HG03460 (cell line): ENCODE results near the gene LRRC63.

Source experiments
- ATAC-seq: cut with Tn5 transposase; IDR thresholded peaks from one replicate; pipeline ENCODE4 v1.9.1; 2021; ENCODE audit not compliant: unreplicated experiment

The LRRC63 gene

GRCh38 chr13:46310066-46310465 lies 98.3 kb downstream of the LRRC63 start:
- ATAC-seq = no peak

GRCh38 chr13:46311217-46311616 lies 99.5 kb downstream of the LRRC63 start:
- ATAC-seq = no peak

- no peak for ATAC-seq
Measured at GRCh38 chr13:46313024-46313423, 101.3 kb downstream of the LRRC63 start.

GRCh38 chr13:46313432-46314257 lies 101.9 kb downstream of the LRRC63 start:
- ATAC-seq = no peak

DNA sequence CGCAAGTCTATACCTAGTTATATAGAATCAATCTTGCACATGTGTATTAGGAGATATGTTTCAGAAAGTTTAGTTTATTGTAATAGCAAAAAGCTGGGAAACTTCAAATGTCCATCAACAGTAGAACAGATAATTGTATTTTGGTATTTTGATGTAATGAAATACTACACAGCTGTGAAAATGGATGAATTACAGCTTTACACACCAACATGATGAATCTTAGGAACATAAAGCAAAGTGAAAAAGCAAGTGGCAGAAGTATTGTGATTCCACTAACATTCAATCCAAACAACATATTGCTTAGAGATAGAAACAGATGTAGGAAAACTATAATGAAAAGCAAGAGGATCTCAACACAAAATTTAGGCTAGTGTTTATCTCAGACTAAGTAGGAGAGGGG lies 102.9 kb downstream of the LRRC63 start:
- ATAC-seq = no peak

DNA sequence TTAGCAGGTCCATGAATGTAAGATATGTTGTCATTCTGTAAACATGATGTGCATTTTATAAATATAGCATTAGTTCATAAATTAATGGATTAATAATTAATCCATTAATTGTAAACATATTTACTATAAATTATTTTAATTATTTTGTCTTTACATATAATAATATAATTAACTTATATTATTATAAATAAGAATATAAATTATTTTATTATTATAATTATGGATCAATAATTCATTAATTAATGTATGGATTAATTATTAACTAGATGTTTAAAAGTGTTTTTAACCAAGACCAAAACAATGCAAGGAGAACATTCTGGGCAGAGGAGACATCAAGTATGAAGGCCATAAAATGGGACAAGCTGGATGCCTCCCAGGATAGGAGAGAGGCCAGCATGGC lies 103.3 kb downstream of the LRRC63 start:
- no peak for ATAC-seq

DNA sequence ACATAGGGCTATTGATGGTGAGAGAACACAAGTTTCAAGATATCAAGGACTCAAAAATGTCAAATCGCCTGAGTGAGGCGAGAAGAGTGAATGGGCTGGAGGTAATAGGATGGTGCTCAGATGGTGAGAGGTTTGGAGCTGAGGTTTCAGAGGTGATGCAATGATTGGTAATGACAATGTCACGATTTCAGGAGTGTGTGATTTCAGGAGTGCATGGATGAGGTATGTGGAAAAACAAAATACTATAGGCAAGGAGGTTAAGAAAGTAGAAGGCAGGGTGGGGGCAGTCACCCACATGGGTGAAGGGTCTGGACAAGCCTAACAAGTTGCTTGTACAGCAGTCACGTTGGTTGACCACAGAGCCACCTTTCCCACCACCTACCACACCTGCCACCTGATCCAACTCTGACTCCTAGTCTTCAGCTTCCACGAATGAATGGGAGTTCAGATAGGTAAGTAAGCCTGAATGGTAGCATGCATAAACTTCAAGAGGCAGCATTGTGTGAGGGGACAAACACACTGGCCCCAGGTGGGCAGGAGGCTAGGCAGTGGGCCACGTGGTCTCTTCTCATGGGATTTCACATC lies 103.9 kb downstream of the LRRC63 start:
- no peak for ATAC-seq

DNA sequence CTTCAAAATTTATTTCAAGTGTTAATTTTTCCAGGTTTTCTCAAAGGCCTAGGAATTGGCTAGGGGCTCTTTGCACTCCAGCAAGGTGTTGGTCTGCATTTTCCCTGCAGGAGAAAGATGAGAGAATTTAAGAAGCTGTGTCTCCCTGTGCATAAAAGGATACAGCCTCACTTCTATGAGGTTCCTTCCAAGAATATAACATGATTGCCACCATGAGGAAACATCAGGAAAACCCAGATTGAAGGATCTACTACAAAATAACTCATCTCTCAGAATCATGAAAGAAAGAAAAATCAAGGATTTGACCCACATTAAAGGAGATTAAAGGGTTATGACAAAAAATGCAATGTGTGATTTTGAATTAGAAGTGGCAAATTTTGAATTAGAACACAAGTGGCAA lies 105.4 kb downstream of the LRRC63 start:
- no peak for ATAC-seq

GRCh38 chr13:46318986-46319385 lies 107.3 kb downstream of the LRRC63 start:
- ATAC-seq = no peak

GRCh38 chr13:46320406-46320805 lies 108.7 kb downstream of the LRRC63 start:
- no peak for ATAC-seq

DNA sequence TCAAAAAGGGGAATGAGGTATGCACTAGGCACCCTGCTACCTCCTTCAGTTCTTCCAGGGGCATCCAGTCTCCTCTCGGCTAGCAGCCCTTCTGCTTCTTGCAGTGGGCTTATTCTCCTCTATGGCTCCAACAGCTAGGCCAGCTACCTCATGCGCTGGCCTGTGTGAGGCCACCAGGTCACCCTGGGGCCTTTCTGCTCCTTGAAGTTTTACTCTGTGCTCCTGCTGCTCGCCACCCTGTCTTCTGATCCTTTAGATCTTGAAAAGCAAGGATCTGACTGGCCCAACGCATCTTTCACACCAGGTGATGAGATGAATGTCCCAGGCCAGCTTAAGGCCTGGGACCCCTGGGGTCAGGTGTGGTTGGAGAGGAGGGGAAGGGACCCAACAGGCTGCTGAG lies 109.1 kb downstream of the LRRC63 start:
- no peak for ATAC-seq

GRCh38 chr13:46321494-46322225 lies 109.9 kb downstream of the LRRC63 start:
- ATAC-seq = no peak

DNA sequence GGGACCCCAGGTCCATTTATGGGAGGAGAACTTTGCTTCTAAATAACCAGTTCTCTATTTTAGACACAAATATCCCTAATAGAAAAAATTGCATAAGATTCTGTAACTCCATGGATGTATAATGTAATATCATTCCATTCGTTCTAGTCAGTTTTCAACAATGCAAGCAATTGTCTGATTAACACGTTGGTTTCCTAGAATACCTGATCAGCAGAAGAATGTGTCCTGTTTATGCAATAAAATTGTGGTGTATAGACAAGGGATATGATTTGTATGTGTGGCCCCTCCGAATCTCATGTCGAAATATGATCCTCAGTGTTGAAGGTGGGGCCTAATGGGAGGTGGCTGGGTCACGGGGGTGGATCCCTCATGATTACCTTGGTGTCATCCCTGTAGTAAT lies 113.2 kb downstream of the LRRC63 start:
- ATAC-seq = no peak
